Muscle of back (tissue), 13 donors: ENCODE measurements around the gene CFAP161. TPM values are rescaled to one million over a fixed set of nuclear protein-coding genes. Genes with fewer than 3 reads are reported as not detected.

Source experiments
- DNase-seq, 3 donors: peaks; one replicate each; pipeline versions ENCODE4 v3.0.0 to v3.0.0-alpha.2; 2013
- long read RNA-seq, 9 donors: transcript quantifications; one replicate each; lab custom pipeline, GENCODE V29; 2026
- polyA plus RNA-seq, 10 donors: library from polyadenylated mRNA; unstranded; fragments of 120-200 nt; gene quantifications; one replicate each; pipeline ENCODE4 v1.2.1, GENCODE V29; 2013; ENCODE audit not compliant: insufficient read length in 10 of 10

CFAP161 gene, protein sequence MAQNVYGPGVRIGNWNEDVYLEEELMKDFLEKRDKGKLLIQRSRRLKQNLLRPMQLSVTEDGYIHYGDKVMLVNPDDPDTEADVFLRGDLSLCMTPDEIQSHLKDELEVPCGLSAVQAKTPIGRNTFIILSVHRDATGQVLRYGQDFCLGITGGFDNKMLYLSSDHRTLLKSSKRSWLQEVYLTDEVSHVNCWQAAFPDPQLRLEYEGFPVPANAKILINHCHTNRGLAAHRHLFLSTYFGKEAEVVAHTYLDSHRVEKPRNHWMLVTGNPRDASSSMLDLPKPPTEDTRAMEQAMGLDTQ
- polyA plus RNA-seq = 1 to 10 TPM in 1 of 10 donors, under 1 TPM in 8, not detected in 1; 0.27 to 1.3 (median 0.56) TPM
- long read RNA-seq, donor 1 = 0 reads
- long read RNA-seq, donor 2 = 0 reads
- long read RNA-seq, donor 3 = 0 reads
- long read RNA-seq, donor 4 = 0 reads
- long read RNA-seq, donor 5 = 0 reads
- long read RNA-seq, donor 6 = 0 reads
- long read RNA-seq, donor 7 = 0 reads
- long read RNA-seq, donor 8 = 0 reads
- long read RNA-seq, donor 9 = 0 reads

GRCh38 chr15:81133782-81134461 lies at the start of gene CFAP161:
Gene CFAP161, plus strand, starts transcription at chr15:81134270. Its CDS starts 60 bp downstream, at chr15:81134330.
- DNase-seq = peak; percentile 59 to 91 (median 83)

DNA sequence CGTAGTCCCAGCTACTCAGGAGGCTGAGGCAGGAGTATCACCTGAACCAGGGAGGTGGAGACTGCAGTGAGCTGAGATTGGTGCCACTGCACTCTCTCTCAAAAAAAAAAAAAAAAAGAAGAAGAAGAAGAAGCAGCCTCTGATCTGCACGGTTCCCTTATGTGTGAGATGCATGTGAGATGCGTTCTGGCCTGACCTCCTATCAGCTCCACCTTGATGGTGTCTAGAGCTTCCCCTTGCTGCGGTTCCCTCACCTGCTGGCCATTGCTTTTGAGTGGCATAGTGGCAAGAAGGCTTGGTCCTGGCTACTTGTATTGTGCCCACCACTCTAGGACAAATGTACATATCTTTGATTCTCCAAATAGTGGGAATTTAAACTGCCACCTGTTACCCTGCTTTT lies 49.4 kb upstream of the CFAP161 start:
- DNase-seq = no peak

DNA sequence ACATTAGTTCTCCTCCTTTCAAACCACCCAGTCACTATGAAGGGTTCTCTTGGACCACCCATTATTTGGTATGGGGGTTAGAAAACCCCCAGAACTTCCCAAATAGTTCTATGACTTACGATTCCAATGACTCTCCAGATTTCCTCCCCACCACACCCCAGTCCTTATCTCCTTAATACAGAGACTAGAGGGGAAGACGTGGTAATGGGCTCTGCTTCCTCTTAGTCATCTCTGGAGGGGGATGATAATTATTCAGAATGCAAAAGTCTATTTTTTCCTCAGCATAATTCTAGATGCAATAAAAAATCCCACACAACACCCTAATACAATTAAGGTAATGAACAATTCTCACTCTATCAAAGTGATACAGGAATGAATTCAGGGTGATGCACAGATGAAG lies 48.9 kb upstream of the CFAP161 start:
- DNase-seq = no peak

DNA sequence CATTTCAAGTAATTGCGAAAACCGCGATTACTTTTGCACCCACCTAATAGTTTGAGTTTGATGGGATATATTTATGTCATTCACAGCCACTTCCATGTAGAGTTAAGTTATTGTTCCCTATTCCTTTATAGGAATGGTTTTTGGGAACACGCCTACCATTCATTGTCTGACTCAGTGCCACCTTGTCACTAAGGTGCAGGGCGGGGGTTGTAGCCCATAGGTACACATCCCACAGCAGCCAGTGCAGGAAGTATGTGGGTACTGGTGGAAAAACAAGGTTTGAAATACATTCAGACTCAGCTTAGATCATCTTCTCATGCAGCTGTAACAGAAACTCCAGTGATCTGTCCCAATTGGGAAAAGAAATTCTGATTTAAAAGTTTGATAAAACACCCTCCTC lies 48.2 kb upstream of the CFAP161 start:
- no peak for DNase-seq

DNA sequence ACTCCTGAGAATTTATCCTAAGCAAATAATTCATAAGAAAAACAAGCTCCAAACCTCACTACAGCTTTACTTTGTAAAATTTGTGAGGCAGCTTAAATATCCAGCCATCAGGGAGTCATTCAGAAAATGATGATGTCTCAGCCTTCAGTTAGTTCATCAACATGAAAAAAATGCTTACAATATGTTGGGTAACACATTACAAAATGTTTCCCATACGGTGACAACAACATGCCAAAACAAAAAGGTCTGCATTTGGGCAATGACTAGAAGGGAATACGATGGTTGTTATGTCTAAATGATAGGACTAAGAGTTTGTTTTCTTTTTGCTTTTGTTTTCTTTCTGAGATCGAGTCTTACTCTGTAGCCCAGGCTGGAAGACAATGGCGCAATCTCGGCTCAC lies 47.0 kb upstream of the CFAP161 start:
- peak in 2 of 3 donors; percentile 21 to 67 for DNase-seq

GRCh38 chr15:81087694-81088093 lies 46.4 kb upstream of the CFAP161 start:
- DNase-seq = no peak

GRCh38 chr15:81088470-81089013 lies 45.5 kb upstream of the CFAP161 start:
- peak; percentile 32 to 80 (median 51) for DNase-seq

DNA sequence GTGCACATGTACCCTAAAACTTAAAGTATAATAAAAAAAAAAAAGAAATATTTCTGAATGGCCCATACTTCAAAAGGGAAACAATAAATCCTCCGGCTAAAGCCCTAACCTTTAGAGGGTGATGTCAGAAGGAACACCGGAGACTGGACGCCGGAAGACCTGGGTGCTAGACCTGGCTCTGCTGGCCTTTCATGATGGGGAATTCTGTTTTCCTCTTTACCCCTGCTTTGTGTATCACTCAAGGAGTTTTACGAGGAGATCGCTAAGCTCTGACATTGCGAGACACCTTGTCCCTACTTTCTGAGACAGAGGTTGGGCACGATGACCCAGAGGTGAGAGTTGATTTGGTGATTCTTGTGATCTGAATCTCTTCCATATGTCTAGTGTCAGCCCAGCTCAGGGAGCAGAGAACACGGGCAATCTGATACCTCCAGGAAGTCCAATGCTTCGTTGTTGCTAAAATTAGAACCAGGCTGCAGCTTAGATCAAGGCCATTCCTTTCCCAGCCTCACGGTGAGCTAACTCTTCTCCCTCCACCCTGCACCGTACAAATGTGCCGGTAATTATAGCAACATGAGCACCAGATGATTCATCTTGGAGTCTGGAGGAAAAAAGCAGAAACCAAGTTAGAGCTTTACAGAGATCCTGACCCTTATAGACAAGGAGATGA lies 42.0 kb upstream of the CFAP161 start:
- DNase-seq = peak; percentile 73 to 96 (median 84)

DNA sequence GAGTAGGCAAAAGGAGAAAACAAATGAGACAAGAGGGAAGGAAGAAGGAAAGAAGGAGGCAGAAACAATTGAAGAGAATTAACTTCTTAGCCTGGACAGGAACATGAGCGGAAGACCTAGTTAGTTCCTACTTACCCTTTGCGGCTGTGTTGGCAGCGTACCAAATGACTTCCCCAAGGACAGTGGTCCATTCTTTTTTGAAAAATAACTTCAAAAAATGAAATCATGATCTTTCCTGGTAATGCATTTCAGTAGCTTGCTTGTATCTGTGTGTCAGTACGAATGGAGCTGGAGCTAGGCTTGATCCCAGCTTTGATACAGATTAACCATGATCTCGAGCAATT lies 41.5 kb upstream of the CFAP161 start:
- DNase-seq = peak in 2 of 3 donors; percentile 54 to 82

GRCh38 chr15:81093961-81094360 lies 40.1 kb upstream of the CFAP161 start:
- no peak for DNase-seq

DNA sequence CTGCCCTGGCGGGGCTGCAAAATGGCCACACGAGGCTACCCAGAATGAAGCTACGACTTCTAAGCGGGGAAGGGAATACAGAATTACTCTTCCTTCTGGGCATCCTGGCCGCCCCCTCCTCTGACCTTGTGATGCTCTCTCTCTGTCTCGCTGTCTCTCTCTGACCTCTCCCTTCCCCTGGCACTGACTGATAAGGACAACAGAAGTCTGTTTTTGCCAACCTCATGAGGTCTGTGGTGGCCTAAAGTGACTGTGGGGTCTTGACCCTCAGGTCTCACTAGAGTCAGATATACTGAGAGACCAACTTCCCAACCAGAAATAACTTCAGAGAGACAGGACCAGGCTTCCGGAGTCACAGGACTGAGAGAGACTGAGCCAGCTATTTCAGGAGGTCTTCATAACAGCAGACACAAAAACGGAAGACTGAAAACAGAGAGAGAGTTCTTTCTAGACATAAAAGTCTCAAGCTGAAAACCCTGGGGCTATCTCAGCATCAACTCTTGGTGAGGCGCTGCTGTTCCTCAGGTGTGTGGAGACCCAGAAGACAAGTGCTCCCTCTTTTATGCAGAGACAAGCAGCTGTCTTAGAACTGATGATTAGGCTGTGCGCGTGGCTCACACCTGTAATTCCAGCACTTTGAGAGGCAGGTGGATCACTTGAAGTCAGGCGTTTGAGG lies 38.2 kb upstream of the CFAP161 start:
- no peak for DNase-seq

GRCh38 chr15:81096398-81096797 lies 37.7 kb upstream of the CFAP161 start:
- no peak for DNase-seq

- DNase-seq = peak in 2 of 3 donors; percentile 61 to 73
These were observed 36.8 kb upstream of the CFAP161 start for GRCh38 chr15:81097116-81097889.

DNA sequence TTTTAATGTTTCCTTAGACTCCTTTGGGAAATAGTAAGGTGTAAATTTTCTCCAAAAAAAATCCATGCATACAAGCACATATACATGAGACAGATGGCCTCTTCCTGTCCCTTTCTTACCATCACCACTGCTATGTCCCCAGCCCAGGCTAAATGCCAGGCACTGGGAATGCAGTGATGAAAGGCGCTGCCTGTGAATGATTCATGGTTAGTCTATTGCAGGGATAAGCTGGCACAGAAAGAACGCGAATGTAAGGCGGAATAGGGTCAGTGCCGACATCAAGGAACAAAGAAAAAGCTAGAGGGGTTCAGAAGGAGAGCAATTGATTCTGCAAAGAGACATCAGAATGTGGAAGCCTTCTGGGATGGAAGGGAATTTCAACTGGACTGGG lies 36.2 kb upstream of the CFAP161 start:
- peak in 2 of 3 donors; percentile 46 to 55 for DNase-seq

DNA sequence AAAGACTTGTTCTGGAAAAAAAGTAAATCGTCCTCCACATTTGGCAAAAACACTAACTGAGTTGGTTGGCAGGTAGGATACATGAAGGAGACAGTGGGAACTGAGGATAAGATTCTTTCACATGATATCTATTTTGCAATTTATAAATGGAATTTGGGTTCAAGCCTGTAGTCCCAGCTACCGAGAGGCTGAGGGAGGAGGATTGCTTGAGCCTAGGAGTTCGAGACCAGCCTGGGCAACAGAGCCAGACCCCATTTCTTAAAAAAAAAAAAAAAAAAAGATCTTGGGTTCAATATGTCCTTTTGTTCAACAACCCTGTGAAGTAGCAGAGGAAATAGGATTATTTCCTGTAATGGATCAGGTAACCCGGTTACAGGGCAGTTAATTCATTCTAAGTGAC lies 35.7 kb upstream of the CFAP161 start:
- DNase-seq = no peak

GRCh38 chr15:81098861-81099651 lies 35.0 kb upstream of the CFAP161 start:
- no peak for DNase-seq

DNA sequence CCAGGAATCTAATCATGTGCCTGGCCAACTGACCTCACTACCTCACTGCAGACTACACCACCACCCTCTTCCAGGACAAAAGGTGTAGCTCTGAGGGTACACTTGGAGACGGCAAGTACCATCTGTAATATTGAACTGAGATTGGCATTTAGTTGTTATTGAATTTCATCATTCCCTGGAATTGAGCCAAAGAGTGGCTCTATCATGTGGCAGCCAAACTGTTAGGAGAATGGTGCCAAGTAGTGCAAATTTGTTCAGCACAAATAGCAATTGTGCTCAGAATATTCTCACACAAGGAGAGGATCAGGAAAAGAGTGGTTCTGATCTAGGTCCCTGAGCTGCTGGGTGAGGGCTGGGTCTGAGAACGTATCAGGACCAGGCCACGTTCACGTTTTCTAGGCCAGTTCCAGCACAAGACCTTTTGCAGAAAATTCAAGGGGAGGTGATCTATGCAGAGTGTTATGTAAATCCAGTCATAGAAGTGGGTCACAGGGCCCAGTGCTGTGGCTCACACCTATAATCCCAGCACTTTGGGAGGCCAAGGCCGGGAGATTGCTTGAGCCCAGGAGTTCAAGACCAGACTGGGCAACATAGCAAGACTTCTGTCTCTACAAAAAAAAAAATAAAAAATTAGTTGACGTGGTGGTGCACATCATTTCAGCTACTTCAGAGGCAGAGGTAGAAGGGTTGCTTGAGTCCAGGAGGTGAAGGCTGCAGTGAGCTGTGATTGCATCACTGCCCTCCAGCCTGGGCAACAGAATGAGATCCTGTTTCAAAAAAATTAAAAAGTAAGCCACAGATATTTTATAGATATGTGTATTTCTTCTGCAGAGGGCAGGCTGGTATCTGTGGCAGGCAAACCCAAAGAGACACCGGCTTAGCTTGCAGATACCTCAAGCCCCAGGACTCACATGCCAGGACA lies 31.9 kb upstream of the CFAP161 start:
- DNase-seq = no peak

GRCh38 chr15:81103857-81104256 lies 30.2 kb upstream of the CFAP161 start:
- DNase-seq = no peak

DNA sequence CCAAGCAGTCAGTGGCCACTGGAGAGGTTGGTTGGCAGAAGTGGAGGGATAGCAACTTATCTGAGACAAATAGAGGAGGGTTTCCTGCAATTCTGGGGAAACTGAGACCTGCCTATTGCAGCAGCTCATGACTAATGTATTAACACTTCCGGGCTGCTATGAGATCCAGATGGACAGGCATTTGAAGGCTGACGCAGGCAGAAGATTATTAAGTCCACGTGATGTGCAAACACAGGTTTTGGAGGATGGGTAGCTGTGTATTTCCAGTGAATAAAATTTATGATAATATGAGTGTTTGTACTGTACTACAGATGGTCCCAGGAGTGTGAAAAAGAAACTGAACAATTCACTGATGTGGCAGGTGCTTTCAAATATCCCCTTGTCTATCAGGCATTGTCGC lies 28.5 kb upstream of the CFAP161 start:
- DNase-seq = no peak
